GM12864 (cell line): ENCODE measurements around the gene IL1RAPL2.
"Not testable (repeated sequence)": the region's sequence is repeated elsewhere in the genome, so short reads cannot be mapped to it uniquely, and the experiment has no call there.

ENCODE experiments used
- DNase-seq: peaks from one replicate; pipeline ENCODE4 v3.0.0-alpha.2; 2011; ENCODE audit warnings: low read depth
- H3K4me3 ChIP-seq: 2 replicates; pipeline ENCODE4 v1.5.1; 2011; ENCODE audit warnings: mild to moderate bottlenecking, low read depth, low read length, control low read depth
- TF ChIP-seq, protein P1 (sequence below): IDR thresholded peaks from 2 replicates; pipeline ENCODE4 v1.5.1; 2011; ENCODE audit warnings: low read depth, mild to moderate bottlenecking, moderate library complexity, low read length, control low read depth, inconsistent platforms; ENCODE audit errors: missing control alignments

Gene IL1RAPL2

DNA sequence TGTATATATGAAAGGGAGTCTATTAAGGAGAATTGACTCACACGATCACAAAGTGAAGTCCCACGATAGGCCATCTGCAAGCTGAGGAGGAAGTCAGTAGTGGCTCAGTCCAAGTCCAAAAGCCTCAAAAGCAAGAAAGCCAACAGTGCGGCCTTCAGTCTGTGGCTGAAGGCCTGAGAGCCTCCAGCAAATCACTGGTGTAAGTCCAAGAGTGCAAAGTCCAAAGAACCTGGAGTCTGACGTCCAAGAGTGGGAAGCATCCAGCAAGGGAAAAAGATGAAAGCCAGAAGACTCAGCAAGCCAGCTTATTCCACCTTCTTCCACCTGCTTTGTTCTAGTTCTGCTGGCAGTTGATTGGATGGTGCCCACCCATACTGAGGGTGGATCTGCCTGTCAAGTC lies 104.1 kb downstream of the IL1RAPL2 start:
- no peak for DNase-seq
- TF ChIP-seq, protein P1, sequence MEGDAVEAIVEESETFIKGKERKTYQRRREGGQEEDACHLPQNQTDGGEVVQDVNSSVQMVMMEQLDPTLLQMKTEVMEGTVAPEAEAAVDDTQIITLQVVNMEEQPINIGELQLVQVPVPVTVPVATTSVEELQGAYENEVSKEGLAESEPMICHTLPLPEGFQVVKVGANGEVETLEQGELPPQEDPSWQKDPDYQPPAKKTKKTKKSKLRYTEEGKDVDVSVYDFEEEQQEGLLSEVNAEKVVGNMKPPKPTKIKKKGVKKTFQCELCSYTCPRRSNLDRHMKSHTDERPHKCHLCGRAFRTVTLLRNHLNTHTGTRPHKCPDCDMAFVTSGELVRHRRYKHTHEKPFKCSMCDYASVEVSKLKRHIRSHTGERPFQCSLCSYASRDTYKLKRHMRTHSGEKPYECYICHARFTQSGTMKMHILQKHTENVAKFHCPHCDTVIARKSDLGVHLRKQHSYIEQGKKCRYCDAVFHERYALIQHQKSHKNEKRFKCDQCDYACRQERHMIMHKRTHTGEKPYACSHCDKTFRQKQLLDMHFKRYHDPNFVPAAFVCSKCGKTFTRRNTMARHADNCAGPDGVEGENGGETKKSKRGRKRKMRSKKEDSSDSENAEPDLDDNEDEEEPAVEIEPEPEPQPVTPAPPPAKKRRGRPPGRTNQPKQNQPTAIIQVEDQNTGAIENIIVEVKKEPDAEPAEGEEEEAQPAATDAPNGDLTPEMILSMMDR = no peak
- no peak overlapping the region for H3K4me3 ChIP-seq

DNA sequence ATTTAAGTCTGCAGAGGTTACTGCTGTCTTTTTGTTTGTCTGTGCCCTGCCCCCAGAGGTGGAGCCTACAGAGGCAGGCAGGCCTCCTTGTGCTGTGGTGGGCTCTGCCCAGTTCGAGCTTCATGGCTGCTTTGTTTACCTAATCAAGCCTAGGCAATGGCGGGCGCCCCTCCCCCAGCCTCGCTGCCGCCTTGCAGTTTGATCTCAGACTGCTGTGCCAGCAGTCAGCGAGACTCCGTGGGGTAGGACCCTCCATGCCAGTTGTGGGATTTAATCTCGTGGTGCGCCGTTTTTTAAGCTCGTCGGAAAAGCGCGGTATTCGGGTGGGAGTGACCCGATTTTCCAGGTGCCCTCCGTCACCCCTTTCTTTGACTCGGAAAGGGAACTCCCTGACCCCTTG lies 111.5 kb downstream of the IL1RAPL2 start:
- not testable (repeated sequence) for DNase-seq, H3K4me3 ChIP-seq

DNA sequence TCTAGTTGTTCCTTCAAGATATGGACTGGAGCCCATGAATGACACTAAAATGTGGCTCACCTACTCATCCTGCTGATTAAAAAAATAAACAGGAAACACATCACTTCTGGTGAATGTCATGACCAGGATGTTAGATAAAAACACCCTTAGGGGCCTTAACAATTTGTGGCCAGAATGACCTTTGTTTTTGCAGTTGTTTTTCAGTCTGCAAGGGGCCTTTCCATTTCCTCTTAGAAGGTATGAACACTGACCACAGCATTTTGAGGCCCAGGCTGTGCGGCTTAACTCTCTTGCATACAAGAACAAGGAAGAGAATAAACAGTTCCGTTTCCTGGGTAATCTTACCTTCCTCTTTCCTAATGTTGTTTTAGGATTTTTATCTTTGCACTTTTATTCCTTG lies 113.2 kb downstream of the IL1RAPL2 start:
- H3K4me3 ChIP-seq = no peak overlapping the region
- TF ChIP-seq, protein P1 = no peak
- DNase-seq = no peak

DNA sequence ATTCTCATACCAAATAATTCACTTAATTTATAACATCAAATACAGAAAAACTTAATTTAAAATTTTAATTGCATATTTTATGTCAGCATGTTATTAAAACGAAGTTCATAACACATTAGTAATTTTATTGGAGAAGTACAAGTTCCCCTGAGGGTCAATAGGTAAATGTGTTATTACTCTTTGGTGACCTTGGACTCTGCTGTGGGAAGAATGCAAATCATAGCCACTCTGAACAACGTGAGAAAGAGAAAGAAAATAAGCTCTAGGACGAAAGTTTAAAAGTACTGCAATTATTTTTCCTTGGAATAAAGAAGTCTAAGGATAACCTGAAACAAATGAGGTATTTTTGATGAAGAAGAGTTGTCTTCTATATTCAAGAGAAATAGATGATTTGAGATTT lies 115.2 kb downstream of the IL1RAPL2 start:
- H3K4me3 ChIP-seq = no peak overlapping the region
- DNase-seq = no peak
- TF ChIP-seq, protein P1 = no peak

DNA sequence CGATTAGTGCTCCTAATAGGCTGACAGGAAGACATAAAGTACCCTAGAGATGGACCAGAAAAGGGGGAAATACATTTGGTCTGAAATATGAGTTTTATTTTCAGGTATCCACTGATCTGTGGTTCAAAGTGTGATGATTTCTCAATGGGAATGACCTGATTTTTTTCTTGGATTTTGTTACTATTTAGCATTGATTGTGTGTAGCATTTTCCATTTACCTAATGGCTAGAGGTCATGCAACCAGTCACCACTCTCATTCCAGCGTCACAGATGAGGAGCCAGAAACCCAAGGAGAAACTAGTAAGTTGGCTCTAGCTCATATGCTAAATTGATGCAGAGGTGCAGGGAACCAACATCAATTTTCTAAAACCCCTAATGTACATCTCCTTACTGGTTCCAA lies 118.1 kb downstream of the IL1RAPL2 start:
- DNase-seq = no peak
- TF ChIP-seq, protein P1 = no peak
- no peak overlapping the region for H3K4me3 ChIP-seq

DNA sequence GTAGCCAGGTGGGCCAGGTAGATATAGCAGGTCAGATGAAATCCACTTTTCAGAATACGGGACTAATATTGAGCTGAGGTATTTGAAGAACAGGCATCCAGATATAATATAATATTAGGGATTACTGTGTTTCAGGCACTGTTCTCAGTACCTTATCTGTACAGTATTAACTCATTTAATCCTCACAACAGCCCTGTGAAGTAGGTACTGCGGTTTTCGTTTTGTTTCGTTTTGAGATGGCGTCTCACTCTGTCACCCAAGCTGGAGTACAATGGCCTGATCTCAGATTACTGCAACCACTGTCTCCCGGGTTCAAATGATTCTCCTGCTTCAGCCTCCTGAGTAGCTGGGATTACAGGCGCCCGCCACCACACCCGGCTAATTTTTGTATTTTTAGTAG lies 129.6 kb downstream of the IL1RAPL2 start:
- no peak for DNase-seq
- H3K4me3 ChIP-seq = no peak overlapping the region
- TF ChIP-seq, protein P1 = no peak

DNA sequence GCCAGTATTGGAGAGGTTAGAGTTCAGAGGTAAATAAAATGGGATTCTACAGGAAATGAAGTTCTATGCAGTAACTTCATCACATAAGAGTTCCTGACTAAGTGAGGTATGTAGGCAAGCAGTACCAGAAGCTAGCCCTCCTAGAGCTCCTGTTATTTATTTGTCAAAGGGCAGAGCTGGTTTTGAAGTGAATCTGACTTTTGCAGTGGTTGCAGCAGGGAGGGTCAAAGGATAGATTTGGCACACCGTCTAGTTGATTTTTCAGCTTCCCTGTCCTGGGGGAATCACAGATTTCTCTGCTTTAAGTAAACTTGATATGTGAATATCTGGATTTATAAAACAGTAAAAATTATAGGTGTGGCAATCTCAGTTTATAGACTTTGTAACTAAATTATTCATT lies 130.7 kb downstream of the IL1RAPL2 start:
- TF ChIP-seq, protein P1 = no peak
- no peak for DNase-seq
- no peak overlapping the region for H3K4me3 ChIP-seq

DNA sequence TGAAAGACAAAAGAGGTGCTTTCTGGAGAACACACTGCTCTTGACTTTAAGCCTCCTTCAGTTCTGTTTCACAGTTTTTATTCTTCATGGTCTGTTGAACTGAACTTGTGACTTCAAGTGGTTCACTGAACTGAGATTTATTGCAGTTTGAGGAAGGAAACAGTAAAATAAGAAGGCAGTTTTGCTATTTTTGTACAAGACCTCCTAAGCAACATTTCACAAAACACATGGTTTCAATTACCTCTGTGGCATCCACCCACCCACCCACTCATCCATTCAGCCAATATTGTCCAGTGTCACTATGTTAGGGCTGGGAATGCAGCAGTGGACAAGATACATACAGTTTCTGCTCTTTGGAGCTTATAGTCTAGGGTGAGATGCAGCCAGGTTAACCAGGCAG lies 131.3 kb downstream of the IL1RAPL2 start:
- DNase-seq = no peak
- no peak overlapping the region for H3K4me3 ChIP-seq
- TF ChIP-seq, protein P1 = no peak
